OCI-LY3 (cell line): ENCODE measurements around the gene HECA.
A peak's percentile ranks its signal among the peaks of the same experiment; 100 is the strongest.

ENCODE experiments used
- H2AFZ ChIP-seq: fragments of 200-600, 300-600 bp; shearing (Covaris generic); 2 replicates; pipeline ENCODE4 v1.6.0; 2014; ENCODE audit warnings: antibody characterized with exemption, low read depth, low read length
- H3K27ac ChIP-seq: fragments of 200-600, 300-600 bp; sonication (generic); 2 replicates; pipeline ENCODE4 v1.5.1; 2014; ENCODE audit warnings: mild to moderate bottlenecking, low read length, moderate library complexity, mixed read lengths
- H3K27me3 ChIP-seq: fragments of 200-600, 300-600 bp; sonication (generic); 2 replicates; pipeline ENCODE4 v1.6.1; 2014; ENCODE audit warnings: low read depth, low read length, mixed read lengths
- H3K36me3 ChIP-seq: fragments of 200-600, 300-600 bp; sonication (generic); replicated peaks from 2 replicates; pipeline ENCODE3; 2014; ENCODE audit warnings: low read depth, low read length, mixed read lengths
- H3K4me1 ChIP-seq: fragments of 300-600, 200-600 bp; sonication (generic); 2 replicates; pipeline ENCODE4 v1.6.1; 2014; ENCODE audit warnings: low read length, mixed read lengths
- H3K4me2 ChIP-seq: fragments of 200-600, 300-600 bp; sonication (generic); 2 replicates; pipeline ENCODE4 v1.6.1; 2014; ENCODE audit warnings: low read length, mixed read lengths
- H3K4me3 ChIP-seq: fragments of 300-600, 200-600 bp; sonication (generic); 2 replicates; pipeline ENCODE4 v1.5.1; 2014; ENCODE audit warnings: antibody characterized with exemption, mild to moderate bottlenecking, low read length, moderate library complexity
- H3K79me2 ChIP-seq: fragments of 300-600, 200-600 bp; shearing (Covaris generic); 2 replicates; pipeline ENCODE4 v1.6.1; 2014; ENCODE audit warnings: mild to moderate bottlenecking, low read length, mixed read lengths
- H3K9ac ChIP-seq: fragments of 300-600, 200-600 bp; shearing (Covaris generic); 2 replicates; pipeline ENCODE4 v1.6.0; 2014; ENCODE audit warnings: mild to moderate bottlenecking, low read length, moderate library complexity
- H3K9me3 ChIP-seq: fragments of 200-600, 300-600 bp; shearing (Covaris generic); 2 replicates; pipeline ENCODE4 v1.6.1; 2014; ENCODE audit warnings: low read length, mixed read lengths; ENCODE audit not compliant: insufficient read depth
- H4K20me1 ChIP-seq: fragments of 200-600, 300-600 bp; sonication (generic); 2 replicates; pipeline ENCODE4 v1.6.1; 2016; ENCODE audit warnings: low read length, mixed read lengths; ENCODE audit not compliant: insufficient read depth
- EZH2phosphoT487 ChIP-seq: fragments of 200-600 bp; shearing (Covaris generic); IDR thresholded peaks from 2 replicates; pipeline ENCODE4 v1.6.1; 2018; ENCODE audit warnings: antibody characterized with exemption, mixed run types, low read depth
- TF ChIP-seq, protein P1 (sequence below): fragments of 200-600, 300-600 bp; sonication (generic); IDR thresholded peaks from 2 replicates; pipeline ENCODE4 v1.5.1; 2014; ENCODE audit warnings: antibody characterized with exemption, low read length, low read depth

HECA gene

DNA sequence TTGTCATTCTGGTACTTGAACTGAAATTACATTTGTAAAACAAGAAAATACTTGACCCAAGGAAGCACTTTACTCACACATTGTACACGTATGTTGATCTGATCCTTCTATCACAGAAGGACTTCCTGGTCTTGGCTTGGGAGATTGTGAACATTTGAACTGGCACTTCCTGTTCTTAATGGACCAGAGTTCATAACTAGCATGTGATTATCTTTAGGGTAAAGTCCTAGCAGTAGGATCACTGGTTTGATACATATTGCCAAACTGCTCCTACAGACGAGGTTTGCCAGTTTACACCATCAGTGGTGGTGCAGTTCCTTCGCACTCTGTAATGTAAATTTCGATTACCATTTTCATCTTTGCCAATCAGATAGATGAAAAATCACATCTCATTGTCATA is 12.7 kb downstream of the HECA start:
- no peak overlapping the region for H3K27ac ChIP-seq
- TF ChIP-seq EZH2phosphoT487 = no peak
- TF ChIP-seq, protein P1, sequence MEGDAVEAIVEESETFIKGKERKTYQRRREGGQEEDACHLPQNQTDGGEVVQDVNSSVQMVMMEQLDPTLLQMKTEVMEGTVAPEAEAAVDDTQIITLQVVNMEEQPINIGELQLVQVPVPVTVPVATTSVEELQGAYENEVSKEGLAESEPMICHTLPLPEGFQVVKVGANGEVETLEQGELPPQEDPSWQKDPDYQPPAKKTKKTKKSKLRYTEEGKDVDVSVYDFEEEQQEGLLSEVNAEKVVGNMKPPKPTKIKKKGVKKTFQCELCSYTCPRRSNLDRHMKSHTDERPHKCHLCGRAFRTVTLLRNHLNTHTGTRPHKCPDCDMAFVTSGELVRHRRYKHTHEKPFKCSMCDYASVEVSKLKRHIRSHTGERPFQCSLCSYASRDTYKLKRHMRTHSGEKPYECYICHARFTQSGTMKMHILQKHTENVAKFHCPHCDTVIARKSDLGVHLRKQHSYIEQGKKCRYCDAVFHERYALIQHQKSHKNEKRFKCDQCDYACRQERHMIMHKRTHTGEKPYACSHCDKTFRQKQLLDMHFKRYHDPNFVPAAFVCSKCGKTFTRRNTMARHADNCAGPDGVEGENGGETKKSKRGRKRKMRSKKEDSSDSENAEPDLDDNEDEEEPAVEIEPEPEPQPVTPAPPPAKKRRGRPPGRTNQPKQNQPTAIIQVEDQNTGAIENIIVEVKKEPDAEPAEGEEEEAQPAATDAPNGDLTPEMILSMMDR = no peak
- no peak overlapping the region for H3K9ac ChIP-seq
- no peaks in the 10 kb centered on the region for H3K27me3 ChIP-seq
- H3K36me3 ChIP-seq = no peaks in the 10 kb centered on the region
- H3K4me2 ChIP-seq = peak overlapping the region; percentile 16; the same call in 1 of the 2 replicates
- H3K79me2 ChIP-seq = peaks cover 71% of the 10 kb centered on the region
- no peak overlapping the region for H2AFZ ChIP-seq
- peaks cover 11% of the 10 kb centered on the region; the same call in 1 of the 2 replicates for H4K20me1 ChIP-seq
- no peaks in the 10 kb centered on the region for H3K9me3 ChIP-seq
- no peak overlapping the region for H3K4me3 ChIP-seq
- peaks cover 76% of the 10 kb centered on the region for H3K4me1 ChIP-seq

DNA sequence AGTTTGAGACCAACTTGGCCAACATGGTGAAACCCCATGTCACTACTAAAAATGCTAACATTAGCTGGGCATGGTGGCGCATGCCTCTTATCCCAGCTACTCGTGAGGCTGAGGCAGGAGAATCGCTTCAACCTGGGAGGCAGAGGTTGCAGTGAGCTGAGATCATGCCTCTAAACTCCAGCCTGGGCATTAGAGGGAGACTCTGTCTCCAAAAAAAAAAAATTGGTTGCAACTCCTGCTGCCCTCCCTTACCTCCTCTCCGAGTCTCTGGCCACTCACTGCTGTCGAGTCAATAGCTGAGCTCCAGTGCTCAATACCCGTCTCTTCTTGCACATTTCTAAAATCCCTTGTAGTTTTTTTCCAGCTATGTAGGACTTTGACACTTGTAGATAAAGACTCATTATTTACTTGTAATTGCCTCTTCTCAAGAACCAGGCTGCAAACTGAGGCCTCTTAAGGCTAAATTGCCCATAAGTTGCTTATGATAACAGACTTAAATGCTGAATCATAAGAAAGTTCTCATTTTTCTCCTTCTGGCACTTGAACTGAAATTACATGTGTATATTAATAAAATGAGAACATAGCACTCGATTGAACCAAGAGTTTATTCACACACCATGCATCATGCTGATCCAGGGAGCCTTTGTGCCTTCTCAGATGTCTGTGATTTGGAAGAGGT is 13.8 kb downstream of the HECA start:
- H3K9ac ChIP-seq = no peak overlapping the region
- no peaks in the 10 kb centered on the region for H3K27me3 ChIP-seq
- H2AFZ ChIP-seq = no peak overlapping the region
- TF ChIP-seq, protein P1 = no peak
- no peak for TF ChIP-seq EZH2phosphoT487
- H3K4me3 ChIP-seq = no peak overlapping the region
- H4K20me1 ChIP-seq = peaks cover 8% of the 10 kb centered on the region; the same call in 1 of the 2 replicates
- H3K4me1 ChIP-seq = peaks cover 80% of the 10 kb centered on the region
- H3K36me3 ChIP-seq = no peaks in the 10 kb centered on the region
- H3K27ac ChIP-seq = no peak overlapping the region
- H3K4me2 ChIP-seq = peak overlapping the region; percentile 78; the same call in 1 of the 2 replicates
- no peaks in the 10 kb centered on the region for H3K9me3 ChIP-seq
- H3K79me2 ChIP-seq = peaks cover 71% of the 10 kb centered on the region

DNA sequence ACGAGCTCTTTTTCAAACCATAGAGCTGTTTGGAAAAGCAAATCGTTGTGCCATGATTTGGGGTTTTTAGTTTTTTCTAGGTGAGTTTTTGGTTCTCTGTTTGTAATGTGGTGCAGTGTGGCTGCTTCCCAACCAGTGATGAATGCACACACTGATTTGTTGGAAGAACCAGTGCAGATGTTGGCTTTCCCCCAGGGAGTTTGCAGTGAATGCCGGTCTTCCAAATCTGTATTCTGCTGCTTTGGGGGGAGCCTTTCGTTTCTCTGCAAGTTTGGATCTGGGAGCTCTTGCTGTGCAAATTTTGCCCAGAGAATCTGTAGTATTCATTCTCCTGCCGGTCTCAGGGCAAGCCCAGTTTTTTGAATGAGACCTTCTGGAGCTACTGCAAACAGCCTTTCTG is 14.5 kb downstream of the HECA start:
- Histone ChIP-seq H3K4me1 (peaks cover 75% of the 10 kb centered on the region), H3K9me3 (no peaks in the 10 kb centered on the region), H3K9ac (peak overlapping the region; percentile 44), H3K27me3 (no peaks in the 10 kb centered on the region), H3K27ac (peak overlapping the region; percentile 38; the same call in 1 of the 2 replicates), H3K36me3 (no peaks in the 10 kb centered on the region), H3K4me3 (peak overlapping the region; percentile 46), H3K79me2 (peaks cover 69% of the 10 kb centered on the region), H2AFZ (no peak overlapping the region), H4K20me1 (peaks cover 8% of the 10 kb centered on the region; the same call in 1 of the 2 replicates), H3K4me2 (peak overlapping the region; percentile 78)
- no peak for TF ChIP-seq EZH2phosphoT487
- TF ChIP-seq, protein P1 = no peak

DNA sequence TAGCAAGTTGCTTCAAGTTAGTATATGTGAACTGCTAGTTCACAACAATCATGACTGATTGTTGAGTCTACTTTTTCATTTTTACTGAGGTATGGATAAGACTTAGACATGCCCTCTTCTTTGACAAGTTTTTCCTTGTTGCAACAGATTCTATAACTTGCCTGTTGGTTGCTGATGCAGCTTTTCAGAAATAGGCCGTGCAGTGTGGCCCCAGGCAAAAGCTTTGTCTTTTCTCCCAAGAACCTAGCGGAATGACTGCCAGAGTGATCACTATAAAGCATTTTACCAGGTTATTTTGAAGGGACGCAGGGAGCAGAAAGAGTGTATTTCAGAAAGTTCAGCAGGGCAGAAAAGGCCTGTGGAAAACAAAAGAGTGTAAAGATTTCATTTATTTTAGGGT is 16.0 kb downstream of the HECA start:
- Histone ChIP-seq H3K27ac (no peak overlapping the region), H3K9me3 (no peaks in the 10 kb centered on the region), H3K9ac (no peak overlapping the region), H3K4me1 (peaks cover 59% of the 10 kb centered on the region), H3K79me2 (peaks cover 68% of the 10 kb centered on the region), H4K20me1 (peaks cover 13% of the 10 kb centered on the region), H2AFZ (no peak overlapping the region), H3K36me3 (no peaks in the 10 kb centered on the region), H3K27me3 (no peaks in the 10 kb centered on the region), H3K4me2 (no peak overlapping the region), H3K4me3 (no peak overlapping the region)
- no peak for TF ChIP-seq EZH2phosphoT487
- TF ChIP-seq, protein P1 = no peak
